Measurements from ENCODE around the gene PHF20.
"Not testable (repeated sequence)": the region's sequence is repeated elsewhere in the genome, so short reads cannot be mapped to it uniquely, and the experiment has no call there.

PHF20 gene

DNA sequence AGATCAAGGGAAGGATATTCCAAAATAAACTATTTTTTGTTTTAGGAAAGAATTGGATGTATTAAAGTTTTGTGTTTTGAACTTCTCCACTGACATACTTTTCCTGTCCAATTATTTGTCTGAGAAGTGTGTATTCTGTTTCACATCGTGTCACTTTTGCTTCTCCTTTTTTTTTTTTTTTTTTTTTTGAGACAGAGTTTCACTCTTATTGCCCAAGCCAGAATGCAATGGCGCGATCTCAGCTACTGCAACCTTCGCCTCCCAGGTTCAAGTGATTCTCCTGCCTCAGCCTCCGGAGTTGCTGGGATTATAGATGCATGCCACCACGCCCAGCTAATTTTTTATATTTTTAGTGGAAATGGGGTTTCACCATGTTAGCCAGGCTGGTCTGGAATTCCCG lies 123.7 kb downstream of the PHF20 start:
- H3K9ac ChIP-seq (ENCODE audit: low read length); H3K4me3 ChIP-seq (ENCODE audit: low read length); H3K27me3 ChIP-seq (replicated peaks; ENCODE audit: control insufficient read depth, insufficient read depth, low read length); DNase-seq (ENCODE audit: low read depth); H3K9me3 ChIP-seq (ENCODE audit: control insufficient read depth, low read length); H3K36me3 ChIP-seq (ENCODE audit: control insufficient read depth, insufficient read depth, low read length, severe bottlenecking): not testable (repeated sequence)
- peaks cover 10% of the 10 kb centered on the region for H3K4me1 ChIP-seq (ENCODE audit: control insufficient read depth, insufficient read depth, low read length)

DNA sequence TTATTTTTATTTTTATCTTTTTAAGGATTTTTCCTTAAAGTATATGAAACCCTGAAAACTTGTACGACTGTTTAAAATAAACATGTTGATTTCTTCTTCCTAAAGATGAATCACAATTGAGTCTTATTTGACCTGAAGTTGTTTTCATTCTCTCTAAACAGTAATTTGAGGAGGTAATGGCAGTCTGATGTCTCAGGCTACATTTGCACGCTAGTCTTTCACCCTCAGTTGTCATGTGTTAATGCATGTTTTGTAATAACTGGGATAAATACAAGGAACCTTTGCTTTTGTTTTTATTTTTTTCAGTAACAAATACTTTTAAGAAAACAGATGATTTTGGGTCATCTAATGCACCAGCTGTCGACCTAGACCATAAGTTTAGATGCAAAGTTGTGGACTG lies 127.2 kb downstream of the PHF20 start:
- DNase-seq (ENCODE audit: low read depth) = peak; percentile 44
- H3K9ac ChIP-seq (ENCODE audit: low read length) = no peak overlapping the region
- H3K4me1 ChIP-seq (ENCODE audit: control insufficient read depth, insufficient read depth, low read length) = peaks cover 14% of the 10 kb centered on the region
- no peak overlapping the region for H3K4me3 ChIP-seq (ENCODE audit: low read length)
- no peaks in the 10 kb centered on the region for H3K27me3 ChIP-seq (replicated peaks; ENCODE audit: control insufficient read depth, insufficient read depth, low read length)
- peaks cover 4% of the 10 kb centered on the region for H3K36me3 ChIP-seq (ENCODE audit: control insufficient read depth, insufficient read depth, low read length, severe bottlenecking)
- H3K9me3 ChIP-seq (ENCODE audit: control insufficient read depth, low read length) = no peaks in the 10 kb centered on the region

GRCh38 chr20:35901230-35901629 lies 129.4 kb downstream of the PHF20 start:
- peaks cover 14% of the 10 kb centered on the region for H3K4me1 ChIP-seq (ENCODE audit: control insufficient read depth, insufficient read depth, low read length)
- not testable (repeated sequence) for H3K9me3 ChIP-seq (ENCODE audit: control insufficient read depth, low read length); H3K36me3 ChIP-seq (ENCODE audit: control insufficient read depth, insufficient read depth, low read length, severe bottlenecking); DNase-seq (ENCODE audit: low read depth); H3K4me3 ChIP-seq (ENCODE audit: low read length); H3K27me3 ChIP-seq (replicated peaks; ENCODE audit: control insufficient read depth, insufficient read depth, low read length); H3K9ac ChIP-seq (ENCODE audit: low read length)

GRCh38 chr20:35901678-35902544 lies 130.1 kb downstream of the PHF20 start:
- no peak overlapping the region for H3K4me3 ChIP-seq (ENCODE audit: low read length)
- H3K27me3 ChIP-seq (replicated peaks; ENCODE audit: control insufficient read depth, insufficient read depth, low read length) = no peaks in the 10 kb centered on the region
- peak; percentile 84 for DNase-seq (ENCODE audit: low read depth)
- H3K9ac ChIP-seq (ENCODE audit: low read length) = no peak overlapping the region
- no peaks in the 10 kb centered on the region for H3K9me3 ChIP-seq (ENCODE audit: control insufficient read depth, low read length)
- H3K4me1 ChIP-seq (ENCODE audit: control insufficient read depth, insufficient read depth, low read length) = peaks cover 14% of the 10 kb centered on the region
- peaks cover 7% of the 10 kb centered on the region for H3K36me3 ChIP-seq (ENCODE audit: control insufficient read depth, insufficient read depth, low read length, severe bottlenecking)

DNA sequence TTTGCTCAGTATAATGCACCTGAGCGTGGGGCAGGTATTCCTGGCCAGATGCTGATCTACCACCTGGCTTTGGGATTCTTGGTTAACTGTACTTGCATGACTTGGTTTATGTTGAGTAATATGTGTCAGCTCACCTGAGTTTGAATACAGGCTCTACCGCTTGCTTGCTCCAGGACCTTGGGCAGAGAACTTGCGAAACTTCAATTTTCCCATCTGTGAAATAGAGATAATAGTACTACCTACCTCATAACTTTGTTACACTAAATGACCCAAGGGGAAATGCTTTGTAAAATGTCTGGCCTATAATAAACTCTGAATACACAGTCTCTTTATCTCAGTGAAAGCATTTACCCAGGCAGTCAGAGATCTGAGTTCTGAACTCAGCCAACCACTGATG lies 130.7 kb downstream of the PHF20 start:
- Histone ChIP-seq H3K36me3 (ENCODE audit: control insufficient read depth, insufficient read depth, low read length, severe bottlenecking) (peaks cover 7% of the 10 kb centered on the region), H3K27me3 (replicated peaks; ENCODE audit: control insufficient read depth, insufficient read depth, low read length) (no peaks in the 10 kb centered on the region), H3K9ac (ENCODE audit: low read length) (no peak overlapping the region), H3K4me3 (ENCODE audit: low read length) (no peak overlapping the region), H3K9me3 (ENCODE audit: control insufficient read depth, low read length) (no peaks in the 10 kb centered on the region), H3K4me1 (ENCODE audit: control insufficient read depth, insufficient read depth, low read length) (peaks cover 14% of the 10 kb centered on the region)
- no peak for DNase-seq (ENCODE audit: low read depth)

GRCh38 chr20:35903843-35904242 lies 132.0 kb downstream of the PHF20 start:
- DNase-seq (ENCODE audit: low read depth) = no peak
- H3K4me3 ChIP-seq (ENCODE audit: low read length) = no peak overlapping the region
- H3K9me3 ChIP-seq (ENCODE audit: control insufficient read depth, low read length) = no peaks in the 10 kb centered on the region
- no peaks in the 10 kb centered on the region for H3K27me3 ChIP-seq (replicated peaks; ENCODE audit: control insufficient read depth, insufficient read depth, low read length)
- H3K36me3 ChIP-seq (ENCODE audit: control insufficient read depth, insufficient read depth, low read length, severe bottlenecking) = peaks cover 7% of the 10 kb centered on the region
- peaks cover 14% of the 10 kb centered on the region for H3K4me1 ChIP-seq (ENCODE audit: control insufficient read depth, insufficient read depth, low read length)
- no peak overlapping the region for H3K9ac ChIP-seq (ENCODE audit: low read length)

GRCh38 chr20:35904982-35905663 lies 133.3 kb downstream of the PHF20 start:
- DNase-seq (ENCODE audit: low read depth) = no peak
- peaks cover 14% of the 10 kb centered on the region for H3K4me1 ChIP-seq (ENCODE audit: control insufficient read depth, insufficient read depth, low read length)
- H3K36me3 ChIP-seq (ENCODE audit: control insufficient read depth, insufficient read depth, low read length, severe bottlenecking) = peaks cover 3% of the 10 kb centered on the region
- no peak overlapping the region for H3K4me3 ChIP-seq (ENCODE audit: low read length)
- H3K27me3 ChIP-seq (replicated peaks; ENCODE audit: control insufficient read depth, insufficient read depth, low read length) = no peaks in the 10 kb centered on the region
- H3K9ac ChIP-seq (ENCODE audit: low read length) = no peak overlapping the region
- H3K9me3 ChIP-seq (ENCODE audit: control insufficient read depth, low read length) = no peaks in the 10 kb centered on the region

DNA sequence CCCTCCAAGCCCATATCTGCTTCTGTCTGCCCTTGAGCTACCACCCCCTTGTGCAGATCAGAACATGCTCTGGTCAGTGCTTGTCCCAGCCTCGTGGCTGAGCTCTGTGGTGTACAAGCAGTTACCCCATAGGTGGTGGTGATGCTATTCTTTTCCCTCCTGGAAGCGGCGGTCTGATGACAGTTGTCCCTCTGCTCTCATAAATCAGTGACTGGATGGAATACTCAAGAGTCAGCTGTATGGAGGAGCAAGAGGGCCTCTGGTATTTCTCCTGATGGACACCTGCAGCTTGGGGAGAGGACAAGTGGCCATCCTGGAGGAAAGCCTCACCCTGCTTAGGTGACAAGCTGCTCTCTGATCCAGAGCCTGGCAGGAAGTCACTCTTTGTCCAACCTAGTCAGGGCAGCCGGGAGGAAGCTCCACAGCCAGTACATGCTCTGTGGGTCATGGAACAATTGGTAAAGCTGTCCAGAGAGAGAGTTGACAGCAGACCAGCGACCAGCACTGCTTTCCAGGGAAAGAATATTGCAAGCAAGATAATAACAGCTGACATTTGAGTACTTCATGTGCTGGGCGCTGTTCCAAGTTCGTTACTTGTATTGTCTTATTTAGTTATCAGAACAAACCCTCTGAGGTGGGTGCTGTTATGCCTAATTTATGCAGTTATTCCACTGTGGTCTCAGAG lies 135.3 kb downstream of the PHF20 start:
- Histone ChIP-seq H3K4me1 (ENCODE audit: control insufficient read depth, insufficient read depth, low read length) (peaks cover 6% of the 10 kb centered on the region), H3K27me3 (replicated peaks; ENCODE audit: control insufficient read depth, insufficient read depth, low read length) (no peaks in the 10 kb centered on the region), H3K4me3 (ENCODE audit: low read length) (no peak overlapping the region), H3K9ac (ENCODE audit: low read length) (no peak overlapping the region), H3K36me3 (ENCODE audit: control insufficient read depth, insufficient read depth, low read length, severe bottlenecking) (peaks cover 3% of the 10 kb centered on the region), H3K9me3 (ENCODE audit: control insufficient read depth, low read length) (no peaks in the 10 kb centered on the region)
- DNase-seq (ENCODE audit: low read depth) = no peak

DNA sequence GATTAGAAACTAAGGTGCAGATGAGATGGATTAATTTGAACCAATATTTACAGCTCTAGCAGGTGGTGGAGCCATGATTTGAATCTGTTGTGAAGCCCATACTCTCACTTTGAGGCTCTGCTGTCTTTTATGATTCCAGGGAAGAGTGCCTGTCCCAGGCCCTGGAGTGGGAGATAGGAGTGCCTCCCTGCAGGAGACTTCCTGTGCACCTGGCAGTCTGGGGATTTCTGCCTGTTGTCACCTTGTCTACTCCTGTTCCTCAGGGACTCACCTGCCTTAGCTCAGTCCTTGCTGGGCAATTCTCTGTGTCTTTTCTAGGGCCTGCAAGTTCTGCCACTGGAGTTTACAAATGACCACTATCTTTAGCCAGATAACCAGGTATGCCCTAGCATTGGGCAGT lies 136.2 kb downstream of the PHF20 start:
- Histone ChIP-seq H3K27me3 (replicated peaks; ENCODE audit: control insufficient read depth, insufficient read depth, low read length) (no peaks in the 10 kb centered on the region), H3K9ac (ENCODE audit: low read length) (no peak overlapping the region), H3K9me3 (ENCODE audit: control insufficient read depth, low read length) (no peaks in the 10 kb centered on the region), H3K4me1 (ENCODE audit: control insufficient read depth, insufficient read depth, low read length) (no peaks in the 10 kb centered on the region), H3K36me3 (ENCODE audit: control insufficient read depth, insufficient read depth, low read length, severe bottlenecking) (peaks cover 3% of the 10 kb centered on the region), H3K4me3 (ENCODE audit: low read length) (no peak overlapping the region)
- no peak for DNase-seq (ENCODE audit: low read depth)

DNA sequence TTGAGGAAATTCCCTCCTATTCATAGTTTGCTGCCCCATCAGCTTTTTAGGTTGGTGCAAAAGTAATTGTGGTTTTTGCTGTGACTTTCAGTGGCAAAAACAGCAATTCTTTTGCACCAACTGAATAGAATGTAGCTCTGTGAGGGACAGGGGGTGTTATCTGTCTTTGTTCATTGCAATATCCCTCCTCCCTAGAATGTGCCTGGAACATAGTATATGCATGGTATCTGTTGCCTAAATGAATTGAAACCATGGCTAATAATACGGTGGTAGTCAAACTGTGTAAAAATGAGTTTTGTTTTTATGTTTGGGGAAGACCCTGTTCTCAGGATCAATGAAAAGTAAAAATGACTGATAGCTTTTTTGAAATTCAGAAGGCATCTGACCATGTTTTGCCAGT lies 137.4 kb downstream of the PHF20 start:
- no peak overlapping the region for H3K4me3 ChIP-seq (ENCODE audit: low read length)
- no peaks in the 10 kb centered on the region for H3K9me3 ChIP-seq (ENCODE audit: control insufficient read depth, low read length)
- peaks cover 15% of the 10 kb centered on the region for H3K36me3 ChIP-seq (ENCODE audit: control insufficient read depth, insufficient read depth, low read length, severe bottlenecking)
- H3K27me3 ChIP-seq (replicated peaks; ENCODE audit: control insufficient read depth, insufficient read depth, low read length) = no peaks in the 10 kb centered on the region
- no peak for DNase-seq (ENCODE audit: low read depth)
- no peak overlapping the region for H3K9ac ChIP-seq (ENCODE audit: low read length)
- H3K4me1 ChIP-seq (ENCODE audit: control insufficient read depth, insufficient read depth, low read length) = no peaks in the 10 kb centered on the region

- no peaks in the 10 kb centered on the region for H3K4me1 ChIP-seq (ENCODE audit: control insufficient read depth, insufficient read depth, low read length)
- H3K4me3 ChIP-seq (ENCODE audit: low read length) = no peak overlapping the region
- peaks cover 21% of the 10 kb centered on the region for H3K36me3 ChIP-seq (ENCODE audit: control insufficient read depth, insufficient read depth, low read length, severe bottlenecking)
- no peaks in the 10 kb centered on the region for H3K27me3 ChIP-seq (replicated peaks; ENCODE audit: control insufficient read depth, insufficient read depth, low read length)
- no peak for DNase-seq (ENCODE audit: low read depth)
- H3K9me3 ChIP-seq (ENCODE audit: control insufficient read depth, low read length) = no peaks in the 10 kb centered on the region
- no peak overlapping the region for H3K9ac ChIP-seq (ENCODE audit: low read length)
These were observed 138.0 kb downstream of the PHF20 start for GRCh38 chr20:35909796-35910195.
